ENCODE results near the gene IFI27L2. TPM values are rescaled to one million over a fixed set of nuclear protein-coding genes. Genes with fewer than 3 reads are reported as not detected.

Gene IFI27L2
- total RNA-seq, 1 experiment from 2014 or later, result 28.6 TPM

DNA sequence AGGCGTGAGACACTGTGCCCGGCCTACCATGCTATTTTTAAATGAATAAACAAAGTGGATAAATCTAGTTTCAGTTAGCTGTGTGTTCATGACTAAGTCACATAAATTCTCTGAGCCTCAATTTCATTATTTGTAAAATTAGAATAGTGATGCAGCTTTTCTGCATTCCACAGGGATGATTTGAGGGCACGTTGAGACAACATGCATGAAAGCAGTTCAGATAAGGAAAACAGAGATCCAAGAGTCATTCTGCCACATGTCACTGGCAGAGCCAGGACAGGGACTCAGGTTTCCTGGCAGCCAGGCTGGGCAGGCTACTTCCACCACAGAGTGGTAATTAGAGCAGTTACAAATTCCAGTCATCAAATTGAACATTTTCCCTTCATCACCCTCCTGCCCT is 41.8 kb upstream of the IFI27L2 start:
- Histone ChIP-seq H4K20me1 (ENCODE audit: control insufficient read depth, insufficient read depth, insufficient read length) (no peaks in the 10 kb centered on the region), H3K4me1 (ENCODE audit: insufficient read depth, low read length) (0 out of 2 replicates have a peak, but pooled peaks cover 3% of the 10 kb centered on the region), H3K27me3 (ENCODE audit: insufficient read depth, low read length) (no peaks in the 10 kb centered on the region; the same call in 1 of the 2 replicates), H3K79me2 (ENCODE audit: insufficient read depth, low read length) (peaks cover 3% of the 10 kb centered on the region; the same call in 1 of the 2 replicates), H4K91ac (ENCODE audit: insufficient read length, low read depth, low read length) (no peak overlapping the region), H2BK15ac (ENCODE audit: low read depth, low read length) (no peak overlapping the region), H2AFZ (ENCODE audit: low read length) (no peak overlapping the region), H2BK5ac (ENCODE audit: insufficient read length, low read length) (no peak overlapping the region), H3K4me2 (ENCODE audit: insufficient read depth, insufficient read length, low read length) (no peak overlapping the region), H3K23me2 (ENCODE audit: insufficient read length, low read depth, low read length, poor library complexity, severe bottlenecking) (peaks cover 11% of the 10 kb centered on the region), H3K9me3 (ENCODE audit: control insufficient read depth, low read depth, low read length) (no peaks in the 10 kb centered on the region), H3K56ac (ENCODE audit: insufficient read length, low read depth, low read length) (no peak overlapping the region), H2BK20ac (ENCODE audit: low read depth, low read length, poor library complexity, severe bottlenecking) (no peak overlapping the region), H3K9ac (ENCODE audit: extremely low read depth, insufficient read length, low read length) (no peak overlapping the region), H3K4ac (ENCODE audit: low read depth, low read length) (no peak overlapping the region), H4K8ac (replicated peaks; ENCODE audit: insufficient read length, low read depth, low read length) (no peak overlapping the region), H4K5ac (ENCODE audit: insufficient read length, low read depth, low read length) (no peak overlapping the region), H2AK5ac (ENCODE audit: insufficient read length, low read length) (no peak overlapping the region), H2BK12ac (ENCODE audit: insufficient read length, low read depth, low read length) (no peak overlapping the region), H3K27ac (ENCODE audit: insufficient read length, low read depth, low read length) (no peak overlapping the region), H3K18ac (ENCODE audit: insufficient read length, low read depth, low read length) (no peak overlapping the region), H3K79me1 (ENCODE audit: insufficient read depth, low read depth, low read length, poor library complexity, severe bottlenecking) (no peaks in the 10 kb centered on the region), H3K14ac (ENCODE audit: insufficient read depth, low read length) (no peak overlapping the region), H3T11ph (ENCODE audit: low read length) (no peak overlapping the region), H3K23ac (ENCODE audit: insufficient read length, low read depth, low read length) (no peak overlapping the region), H2BK120ac (ENCODE audit: low read depth, low read length, poor library complexity, severe bottlenecking) (no peak overlapping the region)
- H3K36me3 Mint-ChIP-seq (ENCODE audit: insufficient read depth in 1 of 3, low read depth in 3 of 3), result no peaks in the 10 kb centered on the region
- WGBS (ENCODE audit: extremely low coverage, insufficient read length, low lambda C conversion rate), result no CpG with 5 or more reads among the region's 3 CpGs
- no peaks in the 10 kb centered on the region for H3K9me3 Mint-ChIP-seq
- no peak overlapping the region; a peak in 1 of 5 replicates for H3K4me3 Mint-ChIP-seq
- no peak for DNase-seq
- no peak for TF ChIP-seq CTCF (conservative IDR thresholded peaks at IDR 0.05)
- peaks cover 19 to 20% of the 10 kb centered on the region in 2 experiments for H3K4me1 Mint-ChIP-seq
- no peak overlapping the region for H3K27ac Mint-ChIP-seq
- peaks cover 36% of the 10 kb centered on the region for H3K27me3 Mint-ChIP-seq (ENCODE audit: low read depth)
